Subcutaneous adipose tissue (tissue), 4 donors: Measurements from ENCODE around the gene UROS. TPM values are rescaled to one million over a fixed set of nuclear protein-coding genes. Genes with fewer than 3 reads are reported as not detected.

Experiments used
- CTCF ChIP-seq: fragments of 450-650 bp; IDR thresholded peaks from one replicate; pipeline ENCODE4 v1.5.1; 2016; ENCODE audit warnings: low read depth, mild to moderate bottlenecking, control low read depth, antibody characterized with exemption, moderate library complexity
- total RNA-seq, 4 donors: library from RNA; depleted of rRNA; stranded (reverse); fragments of >200 nt; gene quantifications; one replicate each; pipeline ENCODE4 v1.1.0, GENCODE V29; 2016

UROS gene
- 10 to 100 TPM; 26.2 to 48.8 (median 46.6) TPM for total RNA-seq

DNA sequence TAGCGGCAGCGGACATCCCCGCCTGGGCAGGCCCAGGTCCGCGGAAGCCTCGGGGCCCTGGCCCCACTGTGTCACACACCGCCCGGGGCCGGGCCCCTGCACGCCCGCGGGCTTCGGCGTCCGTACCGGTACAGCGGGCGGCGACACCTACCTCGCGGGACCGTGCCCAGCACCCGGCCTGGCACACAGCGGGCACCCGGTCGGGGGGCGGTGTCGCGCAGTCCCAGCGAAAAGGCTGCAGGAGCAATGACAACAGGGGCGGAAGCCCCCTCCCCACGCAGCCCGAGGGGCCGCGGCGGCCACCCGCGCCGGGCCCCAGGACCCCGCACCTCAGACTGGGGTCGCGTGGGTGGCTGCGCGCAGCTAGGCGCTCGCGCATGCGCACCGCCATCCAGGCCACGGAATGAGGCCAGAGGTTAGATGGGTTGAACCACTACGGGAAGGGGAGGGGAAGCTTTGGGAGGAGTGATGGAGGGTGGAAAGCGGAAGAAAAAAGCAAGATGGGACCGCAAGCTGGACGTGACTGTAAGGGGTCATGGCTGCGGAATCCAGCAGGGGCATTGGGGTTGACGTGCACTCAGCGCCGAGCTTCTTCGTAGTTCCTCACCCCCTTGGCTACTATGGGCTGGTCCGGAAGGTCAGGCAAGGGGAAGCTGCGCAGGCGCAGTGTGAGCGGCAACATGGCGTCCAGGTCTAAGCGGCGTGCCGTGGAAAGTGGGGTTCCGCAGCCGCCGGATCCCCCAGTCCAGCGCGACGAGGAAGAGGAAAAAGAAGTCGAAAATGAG lies at the start of gene UROS, which contains the start of gene BCCIP:
UROS (minus strand) TSS at position 381 of the 785 bp plus-strand sequence. CDS start 6,759 bp downstream, outside the sequence.
BCCIP (plus strand) TSS at position 669 of the 785 bp plus-strand sequence; CDS start at position 681, 12 bp downstream.
- no peak for TF ChIP-seq CTCF

DNA sequence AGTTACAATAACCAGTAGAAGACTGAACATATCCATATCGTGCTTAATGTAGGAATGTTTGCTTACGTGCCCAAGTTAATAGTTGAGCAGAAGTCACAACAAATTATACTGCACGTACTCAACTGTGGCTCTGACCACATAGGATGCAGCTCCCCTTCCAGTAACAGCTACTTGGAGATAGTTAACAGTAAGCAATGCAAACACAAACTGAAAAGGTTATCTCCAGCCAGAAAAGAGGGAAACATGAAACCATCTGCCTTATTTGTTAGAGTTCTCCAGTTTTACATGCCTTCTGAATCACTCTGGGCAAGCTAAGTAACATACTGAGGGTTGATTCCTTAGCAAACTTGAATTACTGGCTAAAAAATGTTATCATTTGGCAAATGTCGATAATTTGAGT lies 48.3 kb upstream of the UROS start:
- TF ChIP-seq CTCF = no peak

DNA sequence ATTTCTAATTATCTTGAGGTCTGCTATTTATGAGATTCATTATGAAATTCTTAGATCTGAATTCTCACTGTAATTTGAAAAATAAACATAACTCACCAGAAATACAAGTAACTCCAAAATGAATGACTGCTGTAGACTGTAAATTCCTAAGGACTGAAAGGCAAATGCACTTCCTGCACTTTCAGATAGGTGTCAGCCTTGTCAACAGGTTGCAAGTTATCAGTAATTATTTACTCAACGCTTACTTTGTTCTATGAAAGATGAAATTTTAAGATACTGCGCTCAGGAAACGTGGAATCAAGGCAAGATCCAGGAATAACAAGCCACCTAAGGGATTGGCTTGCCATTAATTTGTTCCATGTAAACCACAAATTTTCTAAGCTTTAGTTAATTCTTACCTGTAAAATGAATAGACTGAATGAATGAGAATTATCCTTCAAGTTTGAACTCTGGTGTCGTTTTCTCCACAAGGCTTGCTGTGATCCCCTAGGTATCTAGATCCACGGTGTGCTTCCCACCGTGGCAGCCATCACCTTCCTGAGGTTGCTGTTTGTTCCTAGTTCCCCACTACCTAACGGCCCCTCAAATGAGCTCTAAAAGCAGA lies 45.4 kb upstream of the UROS start:
- TF ChIP-seq CTCF = no peak

DNA sequence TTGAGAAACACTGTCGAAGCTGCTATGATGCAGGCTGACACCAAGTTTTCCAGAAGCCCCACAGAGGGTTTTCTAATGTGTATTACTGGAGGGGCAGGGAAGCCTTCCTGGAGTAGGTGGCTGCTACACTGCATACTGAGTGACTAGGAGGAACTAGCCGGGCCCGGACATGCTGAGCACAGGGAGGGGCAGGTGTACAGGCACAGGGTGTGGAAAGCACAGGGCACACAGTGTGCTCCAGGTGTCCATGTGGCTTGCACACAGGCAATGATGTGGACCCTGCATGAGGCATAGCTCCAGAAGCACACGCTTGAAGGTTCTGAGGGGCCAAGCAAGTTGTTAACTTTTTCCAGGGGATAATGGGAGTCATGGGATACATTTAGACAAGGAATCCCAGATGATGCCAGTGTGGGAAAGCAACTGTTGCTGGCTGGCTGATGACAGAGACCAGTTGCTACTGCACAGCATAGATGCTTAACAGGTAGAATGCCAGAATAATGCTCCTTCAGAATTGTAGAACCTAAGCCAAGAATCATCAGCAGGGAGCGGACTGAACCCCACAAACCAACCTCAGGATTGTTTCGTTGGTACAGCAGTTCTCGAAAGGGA lies 43.5 kb upstream of the UROS start:
- no peak for TF ChIP-seq CTCF

DNA sequence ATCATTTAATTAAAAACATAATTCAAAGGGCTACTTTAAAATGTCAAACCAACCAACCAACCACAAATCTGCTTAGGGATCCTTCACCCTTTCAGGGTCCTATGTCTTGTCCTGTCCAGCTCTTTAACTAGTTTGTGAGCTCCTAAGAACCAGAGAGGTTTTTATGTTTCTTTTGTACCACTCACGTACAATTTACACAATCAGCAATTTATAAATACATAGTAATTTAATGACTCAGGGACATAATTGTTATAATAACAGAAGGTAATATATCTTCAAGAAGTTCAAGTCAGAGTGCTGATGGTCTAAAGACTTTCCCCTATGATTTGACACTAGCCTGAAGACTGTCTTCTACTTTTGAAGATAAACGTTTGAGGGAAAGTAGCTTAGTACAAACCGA lies 42.1 kb upstream of the UROS start:
- TF ChIP-seq CTCF = no peak

DNA sequence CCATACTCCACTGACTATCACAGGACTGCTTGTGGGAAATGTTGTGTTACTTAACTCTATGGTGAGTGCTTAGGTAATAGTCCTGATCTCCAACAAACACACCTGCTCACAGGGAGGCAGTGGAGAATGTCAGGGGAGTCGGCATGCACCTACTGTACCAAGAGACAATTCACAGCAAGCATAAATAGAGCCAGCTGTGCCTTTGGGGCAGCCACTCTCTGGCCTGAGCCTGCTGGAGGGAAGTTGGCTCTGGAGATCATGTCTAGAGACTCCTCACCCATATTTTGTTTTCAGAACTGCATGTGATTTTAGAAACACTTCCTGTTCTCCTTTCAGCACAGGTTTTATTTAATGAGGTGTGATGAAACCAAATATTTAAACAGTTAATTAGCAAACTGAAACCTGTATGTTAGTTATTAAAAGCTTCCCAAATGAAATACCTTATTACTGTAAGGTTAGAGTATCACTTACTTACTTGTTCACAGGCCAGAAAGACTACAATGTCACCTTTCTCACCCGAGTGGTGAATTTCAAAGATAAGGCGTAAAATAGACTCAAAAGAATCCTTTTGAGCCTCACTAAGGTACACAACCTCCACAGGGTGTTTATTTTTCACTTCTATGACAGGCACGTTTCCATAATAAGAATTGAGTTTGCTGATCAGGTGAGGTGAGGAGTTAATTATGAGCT lies 36.2 kb upstream of the UROS start:
- TF ChIP-seq CTCF = no peak
